Panc1 (cell line): ENCODE measurements around the gene GRHL3. TPM values are rescaled to one million over a fixed set of nuclear protein-coding genes. Genes with fewer than 3 reads are reported as not detected.

Source experiments
- ATAC-seq: fragments of 200-7000 bp; cut with Tn5 transposase; 2 replicates; pipeline ENCODE4 v1.9.1; 2020; ENCODE audit warnings: mild to moderate bottlenecking, moderate library complexity
- BruUV-seq: library from RNA; stranded (reverse); fragments of 400-500 nt; replicated peaks from 2 replicates; lab custom pipeline; 2021; lab: Mats Ljungman, UMichigan
- CTCF ChIA-PET: fragments of 300-600 bp; sonication (Branson Sonifier 250); formaldehyde crosslinking; loops from one replicate; lab custom pipeline; 2022; ENCODE audit warnings: antibody characterized with exemption; lab: Charles Lee
- POLR2A ChIA-PET: fragments of 300-600 bp; sonication (Branson Sonifier 250); formaldehyde crosslinking; loops from one replicate; lab custom pipeline; 2022; ENCODE audit warnings: antibody characterized with exemption; lab: Charles Lee
- DNase-seq: peaks from one replicate; pipeline ENCODE4 v3.0.0-alpha.2; 2010; ENCODE audit warnings: low read depth, low spot score
- H3K27ac ChIP-seq: 2 replicates; pipeline ENCODE4 v1.5.1; 2011; ENCODE audit warnings: mild to moderate bottlenecking, low read length, inconsistent platforms
- H3K27me3 ChIP-seq: fragments of 200-500 bp; sonication (Bioruptor generic); 2 replicates; pipeline ENCODE4 v1.6.0; 2014; ENCODE audit warnings: low read length, inconsistent platforms; ENCODE audit not compliant: control insufficient read depth, insufficient read depth
- H3K36me3 ChIP-seq: fragments of 200-500 bp; sonication (Bioruptor generic); 2 replicates; pipeline ENCODE4 v1.5.1; 2014; ENCODE audit warnings: inconsistent platforms, mild to moderate bottlenecking, low read length, moderate library complexity; ENCODE audit not compliant: control insufficient read depth, insufficient read depth
- H3K4me1 ChIP-seq: 2 replicates; pipeline ENCODE4 v1.5.1; 2011; ENCODE audit warnings: inconsistent platforms, mild to moderate bottlenecking, low read length, moderate library complexity; ENCODE audit not compliant: control insufficient read depth, insufficient read depth
- H3K4me3 ChIP-seq, 2 experiments: 2 replicates each; pipeline ENCODE4 v1.5.1; 2011 to 2012; ENCODE audit warnings: low read depth in 2 of 2, low read length in 2 of 2, mild to moderate bottlenecking in 2 of 2, inconsistent platforms in 1 of 2, moderate library complexity in 1 of 2
- H3K9me3 ChIP-seq: fragments of 200-500 bp; sonication (Bioruptor generic); 2 replicates; pipeline ENCODE4 v1.5.1; 2014; ENCODE audit warnings: low read depth, mild to moderate bottlenecking, inconsistent platforms, low read length, moderate library complexity; ENCODE audit not compliant: control insufficient read depth, insufficient read depth
- CTCF ChIP-seq: fragments of 450-650 bp; IDR thresholded peaks from 2 replicates; pipeline ENCODE4 v1.5.1; 2017; ENCODE audit warnings: mild to moderate bottlenecking
- POLR2AphosphoS5 ChIP-seq: IDR thresholded peaks from 2 replicates; pipeline ENCODE4 v1.6.1; 2012; ENCODE audit warnings: mild to moderate bottlenecking, low read depth, low read length, moderate library complexity
- REST ChIP-seq, 2 experiments: IDR thresholded peaks; 2 replicates each; pipeline ENCODE4 v1.6.1; 2011 to 2012; ENCODE audit warnings: low read depth in 2 of 2, control low read depth in 1 of 2, low read length in 1 of 2, mild to moderate bottlenecking in 1 of 2, moderate library complexity in 1 of 2; ENCODE audit not compliant: insufficient read depth in 1 of 2
- SIN3A ChIP-seq: IDR thresholded peaks from 2 replicates; pipeline ENCODE4 v1.6.1; 2012; ENCODE audit warnings: low read depth, mild to moderate bottlenecking, low read length, moderate library complexity, borderline replicate concordance; ENCODE audit not compliant: insufficient read depth
- TCF7L2 ChIP-seq: IDR thresholded peaks from 2 replicates; pipeline ENCODE4 v1.6.1; 2011; ENCODE audit warnings: mild to moderate bottlenecking, low read depth, low read length, inconsistent platforms
- in situ Hi-C: cut with HindIII; loops from 2 replicates; pipeline ENCODE4 v1.10.0; 2016; ENCODE audit warnings: low sequenced_read_pairs, low pct_unique_long_range_greater_than_20kb
- intact Hi-C: fragments of 100-400 bp; cut with micrococcal nuclease; formaldehyde crosslinking; loops from one replicate; pipeline ENCODE4 v1.10.0; 2022; ENCODE audit not compliant: unreplicated experiment
- total RNA-seq: library from RNA; stranded (reverse); gene quantifications from one replicate; pipeline ENCODE4 v1.2.1, GENCODE V29; 2021; ENCODE audit not compliant: unreplicated experiment

GRHL3 gene
- total RNA-seq, 1 experiment from 2014 or later, result 16.7 TPM

GRCh38 chr1:24329331-24329730, 10.2 kb downstream of the GRHL3 start:
- ATAC-seq (no peak), DNase-seq (no peak)
- Histone ChIP-seq H3K36me3 (no peaks in the 10 kb centered on the region), H3K4me1 (no peaks in the 10 kb centered on the region; the same call in 1 of the 2 replicates), H3K4me3 (no peak overlapping the region), H3K27me3 (no peaks in the 10 kb centered on the region), H3K27ac (peak overlapping the region; percentile 51; the same call in 1 of the 2 replicates), H3K9me3 (no peaks in the 10 kb centered on the region)
- no TSS peak for BruUV-seq
- intact Hi-C loops (no loop called here), in situ Hi-C loops (no loop called here)
- ChIA-PET POLR2A (no interaction called here), CTCF (no interaction called here)
- TF ChIP-seq SIN3A, result no peak

- no peak for ATAC-seq
- Histone ChIP-seq H3K4me3 (no peak overlapping the region), H3K27ac (peak overlapping the region; percentile 51; the same call in 1 of the 2 replicates), H3K36me3 (no peaks in the 10 kb centered on the region), H3K27me3 (no peaks in the 10 kb centered on the region), H3K9me3 (no peaks in the 10 kb centered on the region), H3K4me1 (no peaks in the 10 kb centered on the region; the same call in 1 of the 2 replicates)
- intact Hi-C loops, result no loop called here
- TF ChIP-seq TCF7L2, result no peak
- no peak for TF ChIP-seq CTCF
- TF ChIP-seq SIN3A, result no peak
- no peak for TF ChIP-seq REST (IDR thresholded peaks at IDR 0.05; ENCODE audit: insufficient read depth in 1 of 2, low read depth in 2 of 2, low read length in 1 of 2)
- no peak for TF ChIP-seq POLR2AphosphoS5
- DNase-seq, result no peak
- ChIA-PET POLR2A (no interaction called here), CTCF (no interaction called here)
- BruUV-seq, result no TSS peak
- in situ Hi-C loops, result no loop called here
Observed at GRCh38 chr1:24329797-24330543, 10.8 kb downstream of the GRHL3 start.
